H9 (cell line): ENCODE measurements around the gene SLC38A5. TPM values are rescaled to one million over a fixed set of nuclear protein-coding genes. Genes with fewer than 3 reads are reported as not detected.
A peak's percentile ranks its signal among the peaks of the same experiment; 100 is the strongest.

Source experiments
- DNase-seq: peaks from one replicate; pipeline ENCODE4 v3.0.0-alpha.2; 2017
- H2AFZ ChIP-seq: one replicate; pipeline ENCODE4 v1.6.1; 2013; ENCODE audit warnings: mild to moderate bottlenecking, low read length, control low read depth, moderate library complexity
- H2AK5ac ChIP-seq: 2 replicates; pipeline ENCODE4 v1.6.1; 2013; ENCODE audit warnings: low read length, control low read depth, mixed read lengths; ENCODE audit not compliant: insufficient read length
- H2BK120ac ChIP-seq: one replicate; pipeline ENCODE4 v1.6.1; 2013; ENCODE audit warnings: low read depth, mild to moderate bottlenecking, low read length, control low read depth, inconsistent platforms; ENCODE audit not compliant: poor library complexity, severe bottlenecking
- H2BK12ac ChIP-seq: 2 replicates; pipeline ENCODE4 v1.6.1; 2013; ENCODE audit warnings: low read length, control low read depth, mixed read lengths, low read depth; ENCODE audit not compliant: insufficient read length
- H2BK15ac ChIP-seq: 2 replicates; pipeline ENCODE4 v1.6.1; 2013; ENCODE audit warnings: low read depth, low read length, control low read depth
- H2BK20ac ChIP-seq: one replicate; pipeline ENCODE4 v1.6.1; 2013; ENCODE audit warnings: low read depth, mild to moderate bottlenecking, low read length, control low read depth, inconsistent platforms; ENCODE audit not compliant: poor library complexity, severe bottlenecking
- H2BK5ac ChIP-seq: 2 replicates; pipeline ENCODE4 v1.6.1; 2013; ENCODE audit warnings: low read length, control low read depth, mixed read lengths; ENCODE audit not compliant: insufficient read length
- H3K14ac ChIP-seq: 2 replicates; pipeline ENCODE4 v1.6.1; 2013; ENCODE audit warnings: low read length, control low read depth; ENCODE audit not compliant: insufficient read depth
- H3K18ac ChIP-seq: 2 replicates; pipeline ENCODE4 v1.6.1; 2013; ENCODE audit warnings: low read depth, mild to moderate bottlenecking, mixed read lengths, low read length, control low read depth; ENCODE audit not compliant: insufficient read length
- H3K23ac ChIP-seq: 2 replicates; pipeline ENCODE4 v1.6.1; 2013; ENCODE audit warnings: low read length, control low read depth, mixed read lengths, low read depth; ENCODE audit not compliant: insufficient read length
- H3K23me2 ChIP-seq: 2 replicates; pipeline ENCODE4 v1.6.1; 2013; ENCODE audit warnings: low read depth, mild to moderate bottlenecking, mixed read lengths, low read length, control low read depth; ENCODE audit not compliant: insufficient read length, poor library complexity, severe bottlenecking
- H3K27ac ChIP-seq: 2 replicates; pipeline ENCODE4 v1.5.1; 2013; ENCODE audit warnings: low read length, control low read depth, mixed read lengths, low read depth; ENCODE audit not compliant: insufficient read length
- H3K27me3 ChIP-seq: 2 replicates; pipeline ENCODE4 v1.6.1; 2013; ENCODE audit warnings: low read length, control low read depth, inconsistent platforms; ENCODE audit not compliant: insufficient read depth
- H3K4ac ChIP-seq: 2 replicates; pipeline ENCODE4 v1.6.1; 2013; ENCODE audit warnings: low read depth, mild to moderate bottlenecking, control low read depth, inconsistent platforms, low read length, moderate library complexity
- H3K4me1 ChIP-seq: 2 replicates; pipeline ENCODE4 v1.6.1; 2013; ENCODE audit warnings: low read length, control low read depth, inconsistent platforms; ENCODE audit not compliant: insufficient read depth
- H3K4me2 ChIP-seq: 2 replicates; pipeline ENCODE4 v1.6.1; 2013; ENCODE audit warnings: low read length, control low read depth, mixed read lengths; ENCODE audit not compliant: insufficient read length, insufficient read depth
- H3K56ac ChIP-seq: 2 replicates; pipeline ENCODE4 v1.6.1; 2013; ENCODE audit warnings: low read depth, mild to moderate bottlenecking, mixed read lengths, low read length, control low read depth; ENCODE audit not compliant: insufficient read length
- H3K79me1 ChIP-seq: 2 replicates; pipeline ENCODE4 v1.6.1; 2013; ENCODE audit warnings: low read depth, mild to moderate bottlenecking, moderate library complexity, low read length, control low read depth, inconsistent platforms; ENCODE audit not compliant: insufficient read depth, poor library complexity, severe bottlenecking
- H3K79me2 ChIP-seq: 2 replicates; pipeline ENCODE4 v1.6.1; 2013; ENCODE audit warnings: low read length, control low read depth, inconsistent platforms; ENCODE audit not compliant: insufficient read depth
- H3K9ac ChIP-seq: 2 replicates; pipeline ENCODE4 v1.6.1; 2013; ENCODE audit warnings: low read length, control low read depth, mixed read lengths; ENCODE audit not compliant: insufficient read length; ENCODE audit errors: extremely low read depth
- H3K9me3 ChIP-seq: one replicate; pipeline ENCODE4 v1.6.1; 2013; ENCODE audit warnings: low read depth, low read length, inconsistent platforms; ENCODE audit not compliant: control insufficient read depth
- H3T11ph ChIP-seq: one replicate; pipeline ENCODE4 v1.6.1; 2013; ENCODE audit warnings: mild to moderate bottlenecking, low read length, control low read depth, inconsistent platforms
- H4K20me1 ChIP-seq: one replicate; pipeline ENCODE4 v1.6.1; 2013; ENCODE audit not compliant: control insufficient read depth, insufficient read length, insufficient read depth
- H4K5ac ChIP-seq: 2 replicates; pipeline ENCODE4 v1.6.1; 2013; ENCODE audit warnings: low read depth, mild to moderate bottlenecking, mixed read lengths, low read length, control low read depth; ENCODE audit not compliant: insufficient read length
- H4K8ac ChIP-seq: replicated peaks from 2 replicates; pipeline ENCODE4 v1.6.1; 2013; ENCODE audit warnings: low read length, control low read depth, mixed read lengths, low read depth; ENCODE audit not compliant: insufficient read length
- H4K91ac ChIP-seq: 2 replicates; pipeline ENCODE4 v1.6.1; 2013; ENCODE audit warnings: low read depth, mild to moderate bottlenecking, moderate library complexity, mixed read lengths, low read length, control low read depth; ENCODE audit not compliant: insufficient read length
- H3K27ac Mint-ChIP-seq, 3 experiments: 2 replicates in 2 of 3; 3 replicates in 1 of 3; pipeline ENCODE4 v1.8.0; 2020 to 2021; ENCODE audit warnings: mixed read lengths in 3 of 3, mild to moderate bottlenecking in 1 of 3, moderate library complexity in 1 of 3
- H3K27me3 Mint-ChIP-seq: 2 replicates; pipeline ENCODE4 v1.8.0; 2021; ENCODE audit warnings: low read depth, mild to moderate bottlenecking, moderate library complexity, mixed read lengths
- H3K36me3 Mint-ChIP-seq, 3 experiments: 2 replicates in 2 of 3; 3 replicates in 1 of 3; pipeline ENCODE4 v1.8.0; 2020 to 2021; ENCODE audit warnings: low read depth in 3 of 3, mixed read lengths in 3 of 3; ENCODE audit not compliant: insufficient read depth in 1 of 3
- H3K4me1 Mint-ChIP-seq, 2 experiments: 2 replicates each; pipeline ENCODE4 v1.8.0; 2020; ENCODE audit warnings: mixed read lengths in 2 of 2
- H3K4me3 Mint-ChIP-seq, 2 experiments: 2 replicates in 1 of 2; 3 replicates in 1 of 2; pipeline ENCODE4 v1.8.0; 2020 to 2021; ENCODE audit warnings: mild to moderate bottlenecking in 2 of 2, mixed read lengths in 2 of 2, moderate library complexity in 1 of 2
- H3K9me3 Mint-ChIP-seq, 2 experiments: 2 replicates in 1 of 2; 3 replicates in 1 of 2; pipeline ENCODE4 v1.8.0; 2020; ENCODE audit warnings: mild to moderate bottlenecking in 2 of 2, mixed read lengths in 2 of 2, moderate library complexity in 1 of 2
- WGBS: extraction: QIAGEN DNeasy Blood & Tissue Kit; methylation state at CpG from one replicate; pipeline ENCODE4 v1.1.7; 2013; ENCODE audit warnings: missing lambda C conversion rate, low lambda C conversion rate, mixed read lengths; ENCODE audit not compliant: insufficient read length; ENCODE audit errors: extremely low coverage; 5-methylcytosine and 5-hydroxymethylcytosine counted together
- total RNA-seq: library from RNA; stranded (reverse); gene quantifications from 2 replicates; pipeline ENCODE4 v1.2.1, GENCODE V29; 2021
- TF ChIP-seq, protein P1 (sequence below): fragments of 200-600 bp; sonication (generic); conservative IDR thresholded peaks from 3 replicates; pipeline ENCODE4 v1.8.0; 2021; ENCODE audit warnings: antibody characterized with exemption, mild to moderate bottlenecking

Gene SLC38A5
- total RNA-seq, 1 experiment from 2014 or later, result 28.3 TPM

DNA sequence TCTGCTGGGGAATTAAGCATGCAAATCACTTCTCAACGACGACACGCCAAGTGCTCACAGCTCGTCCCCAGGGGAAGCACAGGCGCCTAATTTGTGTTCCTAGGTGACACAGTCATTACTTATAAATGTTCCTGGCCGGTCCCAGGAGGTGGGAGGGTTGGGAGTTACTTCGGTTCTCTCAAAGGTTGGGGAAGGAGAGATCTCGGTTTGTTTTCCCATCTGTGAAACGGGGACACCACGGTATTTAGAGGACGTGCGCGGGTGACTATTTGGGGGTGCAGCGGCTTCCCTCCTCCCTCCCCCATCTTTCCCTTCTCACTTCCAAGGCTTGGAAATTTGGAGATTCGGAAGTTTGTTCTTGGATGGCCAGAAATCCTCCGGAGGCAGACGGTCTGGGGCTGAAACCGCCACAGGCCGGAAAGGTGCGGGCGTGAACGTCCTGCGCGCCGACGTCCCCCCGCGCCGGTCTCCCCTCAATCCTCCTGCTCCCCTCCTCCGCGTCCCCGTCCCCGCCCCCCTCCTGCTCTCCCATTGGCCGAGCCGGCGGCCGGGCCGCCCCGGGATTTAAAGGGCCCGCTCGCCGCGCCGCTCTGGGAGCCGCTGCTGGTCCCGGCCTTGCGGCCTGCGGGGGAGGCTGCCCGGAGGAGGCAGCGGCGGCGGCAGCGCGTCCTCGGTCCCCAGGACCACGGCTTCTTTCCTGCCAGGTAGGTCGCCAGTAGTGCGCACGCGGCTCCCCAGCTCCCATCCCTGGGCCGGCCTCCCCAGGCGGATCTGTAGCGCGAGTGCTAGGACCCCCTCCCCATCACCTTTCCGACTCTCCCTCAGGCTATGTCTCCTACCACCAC, 38.6 kb upstream of the SLC38A5 start, which contains the start of gene PORCN:
Gene PORCN, plus strand, starts transcription at position 593 of the 845 bp plus-strand sequence. CDS start 829 bp downstream, outside the sequence.
- H3K9me3 Mint-ChIP-seq, result peaks cover 65 to 68% of the 10 kb centered on the region in 2 experiments
- no peak within 1 kb of the TSS for H4K8ac ChIP-seq
- TF ChIP-seq, protein P1, sequence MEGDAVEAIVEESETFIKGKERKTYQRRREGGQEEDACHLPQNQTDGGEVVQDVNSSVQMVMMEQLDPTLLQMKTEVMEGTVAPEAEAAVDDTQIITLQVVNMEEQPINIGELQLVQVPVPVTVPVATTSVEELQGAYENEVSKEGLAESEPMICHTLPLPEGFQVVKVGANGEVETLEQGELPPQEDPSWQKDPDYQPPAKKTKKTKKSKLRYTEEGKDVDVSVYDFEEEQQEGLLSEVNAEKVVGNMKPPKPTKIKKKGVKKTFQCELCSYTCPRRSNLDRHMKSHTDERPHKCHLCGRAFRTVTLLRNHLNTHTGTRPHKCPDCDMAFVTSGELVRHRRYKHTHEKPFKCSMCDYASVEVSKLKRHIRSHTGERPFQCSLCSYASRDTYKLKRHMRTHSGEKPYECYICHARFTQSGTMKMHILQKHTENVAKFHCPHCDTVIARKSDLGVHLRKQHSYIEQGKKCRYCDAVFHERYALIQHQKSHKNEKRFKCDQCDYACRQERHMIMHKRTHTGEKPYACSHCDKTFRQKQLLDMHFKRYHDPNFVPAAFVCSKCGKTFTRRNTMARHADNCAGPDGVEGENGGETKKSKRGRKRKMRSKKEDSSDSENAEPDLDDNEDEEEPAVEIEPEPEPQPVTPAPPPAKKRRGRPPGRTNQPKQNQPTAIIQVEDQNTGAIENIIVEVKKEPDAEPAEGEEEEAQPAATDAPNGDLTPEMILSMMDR, result no peak
- H3K4me3 Mint-ChIP-seq, result peak within 1 kb of the TSS; percentile 83 to 91
- no peak within 1 kb of the TSS for H3K23ac ChIP-seq
- no peak within 1 kb of the TSS for H4K5ac ChIP-seq
- H2AFZ ChIP-seq, result no peak within 1 kb of the TSS
- no peak within 1 kb of the TSS for H2BK120ac ChIP-seq
- peak within 1 kb of the TSS; percentile 45 for H3K4me2 ChIP-seq
- H3K9me3 ChIP-seq, result peaks cover 45% of the 10 kb centered on the region
- DNase-seq, result peak; percentile 74
- no peaks in the 10 kb centered on the region for H3K79me1 ChIP-seq
- no peak within 1 kb of the TSS for H2BK20ac ChIP-seq
- H2BK12ac ChIP-seq, result no peak within 1 kb of the TSS
- H3K79me2 ChIP-seq, result no peaks in the 10 kb centered on the region
- peaks cover 4 to 15% (median 10%) of the 10 kb centered on the region in 3 experiments; a peak in 5 of 7 replicates for H3K36me3 Mint-ChIP-seq
- H3K9ac ChIP-seq, result peak within 1 kb of the TSS; percentile 47
- peaks cover 4% of the 10 kb centered on the region for H3K27me3 Mint-ChIP-seq
- H3K18ac ChIP-seq, result no peak within 1 kb of the TSS
- H3K4me1 Mint-ChIP-seq, result peaks cover 3 to 8% of the 10 kb centered on the region in 2 experiments; a peak in 3 of 4 replicates
- peaks cover 5% of the 10 kb centered on the region for H3K23me2 ChIP-seq
- H3K27ac ChIP-seq, result no peak within 1 kb of the TSS
- no peak within 1 kb of the TSS; the same call in 1 of the 2 replicates for H3K14ac ChIP-seq
- H2AK5ac ChIP-seq, result no peak within 1 kb of the TSS
- no peak within 1 kb of the TSS for H2BK15ac ChIP-seq
- no peak within 1 kb of the TSS for H4K91ac ChIP-seq
- H3K4me1 ChIP-seq, result no peaks in the 10 kb centered on the region
- no peaks in the 10 kb centered on the region for H4K20me1 ChIP-seq
- H3K27me3 ChIP-seq, result no peaks in the 10 kb centered on the region
- H2BK5ac ChIP-seq, result no peak within 1 kb of the TSS
- H3K27ac Mint-ChIP-seq, result peak within 1 kb of the TSS in 1 of 3 experiments; percentile 64; a peak in 3 of 7 replicates
- WGBS, result no CpG with 5 or more reads among the region's 65 CpGs
- H3K56ac ChIP-seq, result no peak within 1 kb of the TSS
- no peak within 1 kb of the TSS for H3T11ph ChIP-seq
- H3K4ac ChIP-seq, result no peak within 1 kb of the TSS
